ENCODE measurements around the gene CHST7. TPM values are rescaled to one million over a fixed set of nuclear protein-coding genes. Genes with fewer than 3 reads are reported as not detected.

CHST7 gene
- total and polyA plus RNA-seq, 2 experiments from 2014 or later, result 7.6 to 27.2 TPM

DNA sequence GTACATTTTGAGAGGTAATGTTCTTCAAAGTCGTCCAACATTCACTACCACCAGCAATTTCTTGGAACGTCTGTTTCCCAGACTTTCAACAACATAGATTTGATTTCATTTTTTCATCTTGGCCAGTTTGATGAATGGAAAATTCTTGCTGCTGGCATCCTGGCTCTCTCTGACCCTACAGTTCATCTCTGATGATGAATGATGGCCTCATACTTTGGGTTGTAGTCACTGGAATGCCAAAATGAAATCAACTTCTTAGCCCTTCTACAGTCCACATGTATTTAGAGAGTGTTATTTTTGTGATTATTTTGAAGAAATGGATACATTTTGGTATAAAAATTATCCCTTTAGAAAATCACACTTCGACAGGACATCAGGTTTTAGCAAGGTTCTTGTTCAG is 8.8 kb downstream of the CHST7 start:
- H3K27me3 Mint-ChIP-seq (ENCODE audit: insufficient read depth, low read depth, poor library complexity), result peaks cover 3% of the 10 kb centered on the region
- Histone ChIP-seq H3K4me2 (peak overlapping the region; percentile 54; the same call in 1 of the 2 replicates), H3K27ac (ENCODE audit: low read depth) (peak overlapping the region; percentile 67; the same call in 1 of the 2 replicates), H3F3A (replicated peaks; ENCODE audit: low read depth) (no peaks in the 10 kb centered on the region), H3K36me3 (ENCODE audit: insufficient read depth) (no peaks in the 10 kb centered on the region), H3K4me1 (ENCODE audit: insufficient read depth) (peaks cover 32% of the 10 kb centered on the region), H3K27me3 (ENCODE audit: insufficient read depth) (no peaks in the 10 kb centered on the region), H4K20me1 (replicated peaks; ENCODE audit: insufficient read depth) (no peaks in the 10 kb centered on the region), H3K4me3 (no peak overlapping the region), H3K79me2 (replicated peaks; ENCODE audit: insufficient read depth) (peaks cover 65% of the 10 kb centered on the region), H2AFZ (no peak overlapping the region), H3K9me2 (ENCODE audit: insufficient read depth) (no peaks in the 10 kb centered on the region)
- peaks cover 16% of the 10 kb centered on the region for H3K36me3 Mint-ChIP-seq (ENCODE audit: low read depth)
- TF ChIP-seq, protein P1, sequence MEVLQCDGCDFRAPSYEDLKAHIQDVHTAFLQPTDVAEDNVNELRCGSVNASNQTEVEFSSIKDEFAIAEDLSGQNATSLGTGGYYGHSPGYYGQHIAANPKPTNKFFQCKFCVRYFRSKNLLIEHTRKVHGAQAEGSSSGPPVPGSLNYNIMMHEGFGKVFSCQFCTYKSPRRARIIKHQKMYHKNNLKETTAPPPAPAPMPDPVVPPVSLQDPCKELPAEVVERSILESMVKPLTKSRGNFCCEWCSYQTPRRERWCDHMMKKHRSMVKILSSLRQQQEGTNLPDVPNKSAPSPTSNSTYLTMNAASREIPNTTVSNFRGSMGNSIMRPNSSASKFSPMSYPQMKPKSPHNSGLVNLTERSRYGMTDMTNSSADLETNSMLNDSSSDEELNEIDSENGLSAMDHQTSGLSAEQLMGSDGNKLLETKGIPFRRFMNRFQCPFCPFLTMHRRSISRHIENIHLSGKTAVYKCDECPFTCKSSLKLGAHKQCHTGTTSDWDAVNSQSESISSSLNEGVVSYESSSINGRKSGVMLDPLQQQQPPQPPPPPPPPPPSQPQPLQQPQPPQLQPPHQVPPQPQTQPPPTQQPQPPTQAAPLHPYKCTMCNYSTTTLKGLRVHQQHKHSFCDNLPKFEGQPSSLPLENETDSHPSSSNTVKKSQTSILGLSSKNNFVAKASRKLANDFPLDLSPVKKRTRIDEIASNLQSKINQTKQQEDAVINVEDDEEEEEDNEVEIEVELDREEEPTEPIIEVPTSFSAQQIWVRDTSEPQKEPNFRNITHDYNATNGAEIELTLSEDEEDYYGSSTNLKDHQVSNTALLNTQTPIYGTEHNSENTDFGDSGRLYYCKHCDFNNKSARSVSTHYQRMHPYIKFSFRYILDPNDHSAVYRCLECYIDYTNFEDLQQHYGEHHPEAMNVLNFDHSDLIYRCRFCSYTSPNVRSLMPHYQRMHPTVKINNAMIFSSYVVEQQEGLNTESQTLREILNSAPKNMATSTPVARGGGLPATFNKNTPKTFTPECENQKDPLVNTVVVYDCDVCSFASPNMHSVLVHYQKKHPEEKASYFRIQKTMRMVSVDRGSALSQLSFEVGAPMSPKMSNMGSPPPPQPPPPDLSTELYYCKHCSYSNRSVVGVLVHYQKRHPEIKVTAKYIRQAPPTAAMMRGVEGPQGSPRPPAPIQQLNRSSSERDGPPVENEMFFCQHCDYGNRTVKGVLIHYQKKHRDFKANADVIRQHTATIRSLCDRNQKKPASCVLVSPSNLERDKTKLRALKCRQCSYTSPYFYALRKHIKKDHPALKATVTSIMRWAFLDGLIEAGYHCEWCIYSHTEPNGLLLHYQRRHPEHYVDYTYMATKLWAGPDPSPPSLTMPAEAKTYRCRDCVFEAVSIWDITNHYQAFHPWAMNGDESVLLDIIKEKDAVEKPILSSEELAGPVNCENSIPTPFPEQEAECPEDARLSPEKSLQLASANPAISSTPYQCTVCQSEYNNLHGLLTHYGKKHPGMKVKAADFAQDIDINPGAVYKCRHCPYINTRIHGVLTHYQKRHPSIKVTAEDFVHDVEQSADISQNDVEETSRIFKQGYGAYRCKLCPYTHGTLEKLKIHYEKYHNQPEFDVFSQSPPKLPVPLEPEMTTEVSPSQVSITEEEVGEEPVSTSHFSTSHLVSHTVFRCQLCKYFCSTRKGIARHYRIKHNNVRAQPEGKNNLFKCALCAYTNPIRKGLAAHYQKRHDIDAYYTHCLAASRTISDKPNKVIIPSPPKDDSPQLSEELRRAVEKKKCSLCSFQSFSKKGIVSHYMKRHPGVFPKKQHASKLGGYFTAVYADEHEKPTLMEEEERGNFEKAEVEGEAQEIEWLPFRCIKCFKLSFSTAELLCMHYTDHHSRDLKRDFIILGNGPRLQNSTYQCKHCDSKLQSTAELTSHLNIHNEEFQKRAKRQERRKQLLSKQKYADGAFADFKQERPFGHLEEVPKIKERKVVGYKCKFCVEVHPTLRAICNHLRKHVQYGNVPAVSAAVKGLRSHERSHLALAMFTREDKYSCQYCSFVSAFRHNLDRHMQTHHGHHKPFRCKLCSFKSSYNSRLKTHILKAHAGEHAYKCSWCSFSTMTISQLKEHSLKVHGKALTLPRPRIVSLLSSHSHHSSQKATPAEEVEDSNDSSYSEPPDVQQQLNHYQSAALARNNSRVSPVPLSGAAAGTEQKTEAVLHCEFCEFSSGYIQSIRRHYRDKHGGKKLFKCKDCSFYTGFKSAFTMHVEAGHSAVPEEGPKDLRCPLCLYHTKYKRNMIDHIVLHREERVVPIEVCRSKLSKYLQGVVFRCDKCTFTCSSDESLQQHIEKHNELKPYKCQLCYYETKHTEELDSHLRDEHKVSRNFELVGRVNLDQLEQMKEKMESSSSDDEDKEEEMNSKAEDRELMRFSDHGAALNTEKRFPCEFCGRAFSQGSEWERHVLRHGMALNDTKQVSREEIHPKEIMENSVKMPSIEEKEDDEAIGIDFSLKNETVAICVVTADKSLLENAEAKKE (CRISPR knock-in tag; IDR thresholded peaks at IDR 0.05), result no peak
- no peak for TF ChIP-seq EZH2phosphoT487 (IDR thresholded peaks at IDR 0.05; ENCODE audit: unreplicated experiment)
- TF ChIP-seq EZH2 (IDR thresholded peaks at IDR 0.05; ENCODE audit: low read depth, unreplicated experiment), result no peak
- TF ChIP-seq ZNF114 (CRISPR knock-in tag; IDR thresholded peaks at IDR 0.05), result no peak
- TF ChIP-seq, protein P2, sequence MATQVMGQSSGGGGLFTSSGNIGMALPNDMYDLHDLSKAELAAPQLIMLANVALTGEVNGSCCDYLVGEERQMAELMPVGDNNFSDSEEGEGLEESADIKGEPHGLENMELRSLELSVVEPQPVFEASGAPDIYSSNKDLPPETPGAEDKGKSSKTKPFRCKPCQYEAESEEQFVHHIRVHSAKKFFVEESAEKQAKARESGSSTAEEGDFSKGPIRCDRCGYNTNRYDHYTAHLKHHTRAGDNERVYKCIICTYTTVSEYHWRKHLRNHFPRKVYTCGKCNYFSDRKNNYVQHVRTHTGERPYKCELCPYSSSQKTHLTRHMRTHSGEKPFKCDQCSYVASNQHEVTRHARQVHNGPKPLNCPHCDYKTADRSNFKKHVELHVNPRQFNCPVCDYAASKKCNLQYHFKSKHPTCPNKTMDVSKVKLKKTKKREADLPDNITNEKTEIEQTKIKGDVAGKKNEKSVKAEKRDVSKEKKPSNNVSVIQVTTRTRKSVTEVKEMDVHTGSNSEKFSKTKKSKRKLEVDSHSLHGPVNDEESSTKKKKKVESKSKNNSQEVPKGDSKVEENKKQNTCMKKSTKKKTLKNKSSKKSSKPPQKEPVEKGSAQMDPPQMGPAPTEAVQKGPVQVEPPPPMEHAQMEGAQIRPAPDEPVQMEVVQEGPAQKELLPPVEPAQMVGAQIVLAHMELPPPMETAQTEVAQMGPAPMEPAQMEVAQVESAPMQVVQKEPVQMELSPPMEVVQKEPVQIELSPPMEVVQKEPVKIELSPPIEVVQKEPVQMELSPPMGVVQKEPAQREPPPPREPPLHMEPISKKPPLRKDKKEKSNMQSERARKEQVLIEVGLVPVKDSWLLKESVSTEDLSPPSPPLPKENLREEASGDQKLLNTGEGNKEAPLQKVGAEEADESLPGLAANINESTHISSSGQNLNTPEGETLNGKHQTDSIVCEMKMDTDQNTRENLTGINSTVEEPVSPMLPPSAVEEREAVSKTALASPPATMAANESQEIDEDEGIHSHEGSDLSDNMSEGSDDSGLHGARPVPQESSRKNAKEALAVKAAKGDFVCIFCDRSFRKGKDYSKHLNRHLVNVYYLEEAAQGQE (IDR thresholded peaks at IDR 0.05; ENCODE audit: unreplicated experiment), result no peak
- no peak for TF ChIP-seq STAT1 (IDR thresholded peaks at IDR 0.05; ENCODE audit: unreplicated experiment)
- TF ChIP-seq, protein P3, sequence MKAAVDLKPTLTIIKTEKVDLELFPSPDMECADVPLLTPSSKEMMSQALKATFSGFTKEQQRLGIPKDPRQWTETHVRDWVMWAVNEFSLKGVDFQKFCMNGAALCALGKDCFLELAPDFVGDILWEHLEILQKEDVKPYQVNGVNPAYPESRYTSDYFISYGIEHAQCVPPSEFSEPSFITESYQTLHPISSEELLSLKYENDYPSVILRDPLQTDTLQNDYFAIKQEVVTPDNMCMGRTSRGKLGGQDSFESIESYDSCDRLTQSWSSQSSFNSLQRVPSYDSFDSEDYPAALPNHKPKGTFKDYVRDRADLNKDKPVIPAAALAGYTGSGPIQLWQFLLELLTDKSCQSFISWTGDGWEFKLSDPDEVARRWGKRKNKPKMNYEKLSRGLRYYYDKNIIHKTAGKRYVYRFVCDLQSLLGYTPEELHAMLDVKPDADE (IDR thresholded peaks at IDR 0.05), result no peak
- no peak for TF ChIP-seq NANOG (IDR thresholded peaks at IDR 0.05; ENCODE audit: borderline replicate concordance)
- no peak for TF ChIP-seq CREB1 (CRISPR knock-in tag; IDR thresholded peaks at IDR 0.05; ENCODE audit: low read depth)
- TF ChIP-seq JUNB (IDR thresholded peaks at IDR 0.05; ENCODE audit: unreplicated experiment), result no peak
- no peak for TF ChIP-seq POLR2AphosphoS5 (IDR thresholded peaks at IDR 0.05; ENCODE audit: low read depth)
- TF ChIP-seq, protein P4, sequence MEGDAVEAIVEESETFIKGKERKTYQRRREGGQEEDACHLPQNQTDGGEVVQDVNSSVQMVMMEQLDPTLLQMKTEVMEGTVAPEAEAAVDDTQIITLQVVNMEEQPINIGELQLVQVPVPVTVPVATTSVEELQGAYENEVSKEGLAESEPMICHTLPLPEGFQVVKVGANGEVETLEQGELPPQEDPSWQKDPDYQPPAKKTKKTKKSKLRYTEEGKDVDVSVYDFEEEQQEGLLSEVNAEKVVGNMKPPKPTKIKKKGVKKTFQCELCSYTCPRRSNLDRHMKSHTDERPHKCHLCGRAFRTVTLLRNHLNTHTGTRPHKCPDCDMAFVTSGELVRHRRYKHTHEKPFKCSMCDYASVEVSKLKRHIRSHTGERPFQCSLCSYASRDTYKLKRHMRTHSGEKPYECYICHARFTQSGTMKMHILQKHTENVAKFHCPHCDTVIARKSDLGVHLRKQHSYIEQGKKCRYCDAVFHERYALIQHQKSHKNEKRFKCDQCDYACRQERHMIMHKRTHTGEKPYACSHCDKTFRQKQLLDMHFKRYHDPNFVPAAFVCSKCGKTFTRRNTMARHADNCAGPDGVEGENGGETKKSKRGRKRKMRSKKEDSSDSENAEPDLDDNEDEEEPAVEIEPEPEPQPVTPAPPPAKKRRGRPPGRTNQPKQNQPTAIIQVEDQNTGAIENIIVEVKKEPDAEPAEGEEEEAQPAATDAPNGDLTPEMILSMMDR (conservative IDR thresholded peaks at IDR 0.05; ENCODE audit: low read depth in 2 of 2), result no peak
- TF ChIP-seq ZNF331 (CRISPR knock-in tag; IDR thresholded peaks at IDR 0.05; ENCODE audit: low read depth), result no peak
- no peaks in the 10 kb centered on the region for H3K9me3 Mint-ChIP-seq
- H3K4me1 Mint-ChIP-seq, result peaks cover 35% of the 10 kb centered on the region
- DNase-seq (ENCODE audit: low spot score), result no peak
- peak overlapping the region; percentile 83 for H3K27ac Mint-ChIP-seq
- H3K4me3 Mint-ChIP-seq, result peak overlapping the region; percentile 42; the same call in 1 of the 3 replicates
- ATAC-seq, result no peak
